GM12878 (cell line): Measurements from ENCODE around the gene SELENOT. TPM values are rescaled to one million over a fixed set of nuclear protein-coding genes. Genes with fewer than 3 reads are reported as not detected.

ENCODE experiments used
- ATAC-seq: fragments of 200-7000 bp; cut with Tn5 transposase; 3 replicates; pipeline ENCODE4 v1.9.1; 2020; ENCODE audit warnings: mild to moderate bottlenecking, moderate library complexity
- BruUV-seq: library from RNA; stranded (reverse); fragments of 400-500 nt; replicated peaks from 2 replicates; lab custom pipeline; 2021; lab: Mats Ljungman, UMichigan
- CTCF ChIA-PET: fragments of 300-600 bp; sonication (Branson Sonifier 250); formaldehyde crosslinking; extraction: SDS; loops from one replicate; lab custom pipeline; 2021; ENCODE audit warnings: inconsistent platforms; lab: Yijun Ruan, JAX
- POLR2A ChIA-PET: fragments of 350-600 bp; formaldehyde crosslinking; extraction: SDS; loops from one replicate; lab custom pipeline; 2021; ENCODE audit warnings: inconsistent platforms; lab: Charles Lee
- RAD21 ChIA-PET: fragments of 300-600 bp; sonication (Branson Sonifier 250); formaldehyde crosslinking; loops from one replicate; lab custom pipeline; 2023; ENCODE audit warnings: antibody characterized with exemption; ENCODE audit not compliant: unreplicated experiment; lab: Charles Lee
- SMC1A ChIA-PET: fragments of 300-600 bp; sonication (Branson Sonifier 250); formaldehyde crosslinking; loops from one replicate; lab custom pipeline; 2023; ENCODE audit not compliant: unreplicated experiment, uncharacterized antibody; lab: Charles Lee
- DNase-seq: peaks from one replicate; pipeline ENCODE4 v3.0.0-alpha.2; 2011; ENCODE audit warnings: low read depth, low spot score
- FAIRE-seq: peaks from 3 replicates; lab custom pipeline; 2011; peaks lifted over from hg19 to GRCh38; lab: Jason Lieb, UNC
- H2AFZ ChIP-seq: 2 replicates; pipeline ENCODE4 v1.6.0; 2011; ENCODE audit warnings: low read depth, low read length, control low read depth; ENCODE audit not compliant: control insufficient read depth
- H3K27ac ChIP-seq: 2 replicates; pipeline ENCODE4 v1.5.1; 2011; ENCODE audit warnings: control low read depth; ENCODE audit not compliant: control insufficient read depth, insufficient read depth
- H3K27me3 ChIP-seq, 2 experiments: replicated peaks in 1 of 2; 2 replicates each; pipeline versions ENCODE4 v1.6.0 to v1.6.1; 2011; ENCODE audit warnings: low read length in 1 of 2; ENCODE audit not compliant: control insufficient read depth in 2 of 2, insufficient read depth in 2 of 2
- H3K36me3 ChIP-seq, 2 experiments: 2 replicates each; pipeline ENCODE4 v1.5.1; 2011; ENCODE audit warnings: low read length in 1 of 2; ENCODE audit not compliant: control insufficient read depth in 2 of 2, insufficient read depth in 2 of 2
- H3K4me1 ChIP-seq: 2 replicates; pipeline ENCODE4 v1.6.1; 2011; ENCODE audit warnings: mild to moderate bottlenecking, low read length, moderate library complexity, mixed read lengths; ENCODE audit not compliant: control insufficient read depth, insufficient read depth
- H3K4me2 ChIP-seq: 2 replicates; pipeline ENCODE4 v1.6.0; 2011; ENCODE audit warnings: control low read depth; ENCODE audit not compliant: control insufficient read depth, insufficient read depth
- H3K4me3 ChIP-seq: fragments of 200-600 bp; sonication (generic); 2 replicates; pipeline ENCODE4 v1.5.1; 2016
- H3K79me2 ChIP-seq: 2 replicates; pipeline ENCODE4 v1.6.0; 2011; ENCODE audit warnings: low read length; ENCODE audit not compliant: control insufficient read depth, insufficient read depth
- H3K9ac ChIP-seq: 2 replicates; pipeline ENCODE4 v1.8.0; 2011; ENCODE audit warnings: low read length, control low read depth, mixed read lengths; ENCODE audit not compliant: control insufficient read depth, insufficient read depth
- H3K9me3 ChIP-seq: replicated peaks from 3 replicates; pipeline ENCODE4 v1.5.1; 2011; ENCODE audit warnings: mild to moderate bottlenecking, low read length; ENCODE audit not compliant: control insufficient read depth, insufficient read depth
- H4K20me1 ChIP-seq: 2 replicates; pipeline ENCODE4 v1.6.0; 2011; ENCODE audit not compliant: control insufficient read depth, insufficient read depth
- NFYB ChIP-seq: IDR thresholded peaks from 2 replicates; pipeline ENCODE4 v1.6.1; 2011; ENCODE audit warnings: low read depth, mild to moderate bottlenecking, low read length, improper control_type of control experiment, moderate library complexity; ENCODE audit not compliant: insufficient read depth
- SMAD5 ChIP-seq: IDR thresholded peaks from 2 replicates; pipeline ENCODE4 v1.6.1; 2016; ENCODE audit warnings: antibody characterized with exemption, low read depth
- WGBS: methylation state at CpG from one replicate; pipeline ENCODE4 v1.1.6; 2016; ENCODE audit warnings: low lambda C conversion rate; ENCODE audit not compliant: insufficient replicate concordance, insufficient coverage; ENCODE audit errors: missing lambda C conversion rate; 5-methylcytosine and 5-hydroxymethylcytosine counted together
- in situ Hi-C: fragments of 300-500 bp; cut with MboI; formaldehyde crosslinking; loops from 9 replicates; pipeline ENCODE4 v1.14.3; 2018; ENCODE audit warnings: mixed read lengths
- intact Hi-C: fragments of 100-400 bp; cut with micrococcal nuclease; formaldehyde crosslinking; loops from one replicate; pipeline ENCODE4 v1.14.2; 2022; ENCODE audit not compliant: unreplicated experiment
- polyA plus RNA-seq, 11 experiments: library from polyadenylated mRNA; depleted of rRNA in 4 of 11; unstranded in 6 of 11; stranded (reverse) in 5 of 11; fragments of >200 nt; fragmentation: Nextera tagmentation in 4 of 11; fragmentation: Illumina TruSeq in 1 of 11; extraction: Ambion mirVana in 4 of 11; extraction: Trizol in 1 of 11; gene quantifications; 1 replicate in 1 of 11; 2 replicates in 10 of 11; pipeline versions ENCODE4 v1.2.1 to v1.2.3, GENCODE V29; 2011 to 2016; ENCODE audit warnings: inconsistent platforms in 2 of 11, missing spikeins in 2 of 11, low read depth in 1 of 11
- total RNA-seq, 4 experiments: library from RNA; depleted of rRNA in 3 of 4; stranded (reverse); fragments of >200 nt in 3 of 4; fragmentation: Illumina TruSeq in 1 of 4; extraction: Trizol in 1 of 4; gene quantifications; 2 replicates each; pipeline versions ENCODE4 v1.2.1 to v1.2.3, GENCODE V29; 2013 to 2021
- TF ChIP-seq, protein P1 (sequence below): fragments of 450-650 bp; IDR thresholded peaks from 2 replicates; pipeline ENCODE4 v1.6.1; 2017; ENCODE audit warnings: mild to moderate bottlenecking

SELENOT gene
- total and polyA plus RNA-seq, 10 of the 15 experiments (the other 5 are each of a cell fraction or from before 2014, with no cell fraction given), result 89.4 to 768 (median 261) TPM

DNA sequence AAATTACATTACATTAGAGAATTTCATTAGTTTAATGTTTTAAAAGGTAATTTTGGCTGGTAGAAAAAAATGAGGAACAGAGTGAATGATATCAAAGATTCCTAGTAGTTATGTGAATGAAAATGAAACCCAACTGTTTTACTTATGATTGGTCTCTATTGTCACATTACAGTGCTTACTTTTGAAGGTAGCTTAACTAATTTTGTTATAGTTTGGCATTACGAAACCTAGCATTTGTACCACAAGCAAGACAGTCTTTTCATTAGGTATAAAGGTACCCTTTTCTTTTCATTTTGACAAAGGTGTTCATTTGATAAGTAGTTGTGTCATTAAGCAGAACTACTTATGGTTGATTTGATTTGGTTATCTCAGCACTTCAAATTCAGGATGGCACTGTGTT is 6.9 kb downstream of the SELENOT start:
- in situ Hi-C loops, result no loop called here
- ATAC-seq (peak; percentile 13; the same call in 2 of the 3 replicates), FAIRE-seq (no peak)

More for the DNA sequence above, 6.9 kb downstream of the SELENOT start:
- CTCF ChIA-PET, result no interaction called here
- H3K27me3 ChIP-seq, result no peaks in the 10 kb centered on the region
- H2AFZ ChIP-seq, result no peak overlapping the region
- intact Hi-C loops, result no loop called here
- peaks cover 18% of the 10 kb centered on the region for H3K4me1 ChIP-seq
- H3K4me3 ChIP-seq, result peak overlapping the region; percentile 50
- 0% methylated on average over 1 of the region's 1 CpG for WGBS
- peak overlapping the region; percentile 62 for H3K4me2 ChIP-seq
- no peak overlapping the region for H3K27ac ChIP-seq
- RAD21 ChIA-PET, result interaction anchor here (1.4 to 3.1 kb wide), 2 partner anchors 11 to 94 kb away, joined by 5 to 14 read pairs; partner anchors contain the start of gene ERICH6
- DNase-seq, result no peak
- BruUV-seq, result no TSS peak
- no peaks in the 10 kb centered on the region; the same call in 2 of the 3 replicates for H3K9me3 ChIP-seq
- H3K9ac ChIP-seq, result no peak overlapping the region; the same call in 1 of the 2 replicates
- peaks cover 6% of the 10 kb centered on the region for H4K20me1 ChIP-seq
- SMC1A ChIA-PET, result interaction anchor here (0.9 to 1.6 kb wide), 5 partner anchors 14 to 106 kb away, joined by 3 to 6 read pairs (median 4); no protein-coding TSS in a partner anchor
- H3K36me3 ChIP-seq, result peaks cover 7 to 14% of the 10 kb centered on the region in 2 experiments
- POLR2A ChIA-PET, result interaction anchor here (0.6 to 1.1 kb wide), 5 partner anchors 9 to 150 kb away, joined by 3 to 4 read pairs (median 3); no protein-coding TSS in a partner anchor
- TF ChIP-seq, protein P1, sequence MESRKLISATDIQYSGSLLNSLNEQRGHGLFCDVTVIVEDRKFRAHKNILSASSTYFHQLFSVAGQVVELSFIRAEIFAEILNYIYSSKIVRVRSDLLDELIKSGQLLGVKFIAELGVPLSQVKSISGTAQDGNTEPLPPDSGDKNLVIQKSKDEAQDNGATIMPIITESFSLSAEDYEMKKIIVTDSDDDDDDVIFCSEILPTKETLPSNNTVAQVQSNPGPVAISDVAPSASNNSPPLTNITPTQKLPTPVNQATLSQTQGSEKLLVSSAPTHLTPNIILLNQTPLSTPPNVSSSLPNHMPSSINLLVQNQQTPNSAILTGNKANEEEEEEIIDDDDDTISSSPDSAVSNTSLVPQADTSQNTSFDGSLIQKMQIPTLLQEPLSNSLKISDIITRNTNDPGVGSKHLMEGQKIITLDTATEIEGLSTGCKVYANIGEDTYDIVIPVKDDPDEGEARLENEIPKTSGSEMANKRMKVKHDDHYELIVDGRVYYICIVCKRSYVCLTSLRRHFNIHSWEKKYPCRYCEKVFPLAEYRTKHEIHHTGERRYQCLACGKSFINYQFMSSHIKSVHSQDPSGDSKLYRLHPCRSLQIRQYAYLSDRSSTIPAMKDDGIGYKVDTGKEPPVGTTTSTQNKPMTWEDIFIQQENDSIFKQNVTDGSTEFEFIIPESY, result no peak
- TF ChIP-seq NFYB (0 out of 2 replicates have a peak, but pooled peaks have one; percentile 33), SMAD5 (no peak)
- H3K79me2 ChIP-seq, result peaks cover 95% of the 10 kb centered on the region
